ENCODE results near the gene PIGN. TPM values are rescaled to one million over a fixed set of nuclear protein-coding genes. Genes with fewer than 3 reads are reported as not detected.

Gene PIGN
- total RNA-seq, 1 experiment from 2014 or later, result 21.4 TPM

DNA sequence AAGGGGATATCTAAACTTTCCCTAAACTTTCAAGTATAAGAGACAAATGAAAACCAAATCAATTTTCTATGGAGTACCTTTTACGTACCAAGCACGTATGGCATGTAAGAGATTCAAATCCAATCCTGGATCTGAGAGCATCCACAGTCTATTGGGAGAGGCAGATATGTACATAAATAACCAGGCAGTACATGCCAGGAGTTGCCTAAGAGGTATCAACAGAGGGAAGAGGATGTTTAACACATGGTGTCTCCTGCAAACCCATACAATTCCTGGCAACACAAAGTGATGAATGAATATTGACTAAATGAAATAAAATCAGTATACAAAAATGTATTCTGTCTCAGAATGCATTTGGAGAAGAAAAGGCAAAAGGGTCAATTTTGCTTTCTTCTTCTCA lies 116.6 kb downstream of the PIGN start:
- in situ Hi-C loops (cut with HindIII; ENCODE audit: low pct_unique_long_range_greater_than_20kb, low sequenced_read_pairs), result no loop called here
- no TSS peak for BruUV-seq (replicated peaks)
- ATAC-seq (no peak), DNase-seq (ENCODE audit: low read depth, low spot score) (no peak)
- Histone ChIP-seq H3K4me1 (ENCODE audit: control insufficient read depth, insufficient read depth, low read length) (no peaks in the 10 kb centered on the region), H3K27me3 (ENCODE audit: control insufficient read depth, insufficient read depth, low read length) (no peaks in the 10 kb centered on the region), H3K36me3 (ENCODE audit: control insufficient read depth, insufficient read depth, low read length) (no peaks in the 10 kb centered on the region), H3K4me3 (ENCODE audit: low read depth in 2 of 2, low read length in 2 of 2) (no peak overlapping the region), H3K9me3 (ENCODE audit: control insufficient read depth, insufficient read depth, low read depth, low read length) (no peaks in the 10 kb centered on the region), H3K27ac (ENCODE audit: low read length) (no peak overlapping the region)
- POLR2A ChIA-PET, result no interaction called here
- no peak for TF ChIP-seq SIN3A (IDR thresholded peaks at IDR 0.05; ENCODE audit: borderline replicate concordance, insufficient read depth, low read depth, low read length)
- no peak for TF ChIP-seq POLR2AphosphoS5 (IDR thresholded peaks at IDR 0.05; ENCODE audit: low read depth, low read length)
- TF ChIP-seq CTCF (IDR thresholded peaks at IDR 0.05), result no peak
- TF ChIP-seq REST (IDR thresholded peaks at IDR 0.05; ENCODE audit: insufficient read depth in 1 of 2, low read depth in 2 of 2, low read length in 1 of 2), result no peak
- TF ChIP-seq TCF7L2 (IDR thresholded peaks at IDR 0.05; ENCODE audit: low read depth, low read length), result no peak
- intact Hi-C loops (cut with micrococcal nuclease; ENCODE audit: unreplicated experiment), result no loop called here
- CTCF ChIA-PET, result no interaction called here

DNA sequence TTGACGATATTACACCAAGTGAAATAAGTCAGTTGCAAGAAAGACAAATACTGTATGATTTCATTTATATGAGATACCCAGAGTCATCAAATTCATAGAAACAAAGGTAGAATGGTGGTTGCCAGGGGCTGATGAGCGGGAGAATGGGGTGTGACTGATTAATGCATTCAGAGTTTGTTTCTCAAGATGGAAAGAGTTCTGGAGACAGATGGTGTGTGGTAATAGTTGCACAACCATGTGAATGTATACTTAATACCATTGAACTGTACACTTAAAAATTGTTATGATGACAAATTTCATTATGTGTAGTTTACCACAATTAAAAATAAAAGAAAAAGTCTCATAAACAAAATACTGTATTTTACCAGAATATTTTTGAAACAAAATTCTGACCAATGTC lies 117.3 kb downstream of the PIGN start:
- TF ChIP-seq POLR2AphosphoS5 (IDR thresholded peaks at IDR 0.05; ENCODE audit: low read depth, low read length), result no peak
- no peak for TF ChIP-seq REST (IDR thresholded peaks at IDR 0.05; ENCODE audit: insufficient read depth in 1 of 2, low read depth in 2 of 2, low read length in 1 of 2)
- TF ChIP-seq TCF7L2 (IDR thresholded peaks at IDR 0.05; ENCODE audit: low read depth, low read length), result no peak
- TF ChIP-seq CTCF (IDR thresholded peaks at IDR 0.05), result no peak
- TF ChIP-seq SIN3A (IDR thresholded peaks at IDR 0.05; ENCODE audit: borderline replicate concordance, insufficient read depth, low read depth, low read length), result no peak

More for the DNA sequence above, 117.3 kb downstream of the PIGN start:
- CTCF ChIA-PET, result no interaction called here
- Histone ChIP-seq H3K27me3 (ENCODE audit: control insufficient read depth, insufficient read depth, low read length) (no peaks in the 10 kb centered on the region), H3K27ac (ENCODE audit: low read length) (no peak overlapping the region), H3K4me1 (ENCODE audit: control insufficient read depth, insufficient read depth, low read length) (no peaks in the 10 kb centered on the region), H3K4me3 (ENCODE audit: low read depth in 2 of 2, low read length in 2 of 2) (no peak overlapping the region), H3K36me3 (ENCODE audit: control insufficient read depth, insufficient read depth, low read length) (no peaks in the 10 kb centered on the region), H3K9me3 (ENCODE audit: control insufficient read depth, insufficient read depth, low read depth, low read length) (no peaks in the 10 kb centered on the region)
- ATAC-seq (no peak), DNase-seq (ENCODE audit: low read depth, low spot score) (no peak)
- POLR2A ChIA-PET, result no interaction called here
- intact Hi-C loops (cut with micrococcal nuclease; ENCODE audit: unreplicated experiment), result no loop called here
- in situ Hi-C loops (cut with HindIII; ENCODE audit: low pct_unique_long_range_greater_than_20kb, low sequenced_read_pairs), result no loop called here
- no TSS peak for BruUV-seq (replicated peaks)
